Measurements from ENCODE around the gene GOLGA8S.
"Not testable (repeated sequence)": the region's sequence is repeated elsewhere in the genome, so short reads cannot be mapped to it uniquely, and the experiment has no call there.

GOLGA8S gene

GRCh38 chr15:23395832-23396231 lies 41.3 kb downstream of the GOLGA8S start:
- H3K36me3 ChIP-seq (ENCODE audit: control insufficient read depth in 1 of 2, insufficient read depth in 2 of 2, low read depth in 1 of 2, low read length in 2 of 2) = no peaks in the 10 kb centered on the region
- no peak overlapping the region for H3K14ac ChIP-seq (ENCODE audit: low read length in 2 of 2)
- H3K9ac ChIP-seq (ENCODE audit: low read length) = no peak overlapping the region
- H4K91ac ChIP-seq (ENCODE audit: low read length) = no peak overlapping the region
- no peak overlapping the region for H3K4me2 ChIP-seq (ENCODE audit: low read length, poor library complexity, severe bottlenecking)
- no peak overlapping the region for H2BK12ac ChIP-seq (ENCODE audit: low read length in 2 of 2)
- H3K23ac ChIP-seq (ENCODE audit: low read length in 2 of 2) = no peak overlapping the region
- H4K8ac ChIP-seq (ENCODE audit: low read length) = no peak overlapping the region
- H3K9me3 ChIP-seq (ENCODE audit: control insufficient read depth, low read length) = no peaks in the 10 kb centered on the region
- no peak for DNase-seq
- no peak overlapping the region for H2AFZ ChIP-seq (ENCODE audit: low read depth, low read length)
- no peak overlapping the region for H3K18ac ChIP-seq (ENCODE audit: low read depth in 1 of 2, low read length in 2 of 2)
- no peak overlapping the region for H2BK15ac ChIP-seq (ENCODE audit: low read depth, poor library complexity, severe bottlenecking)
- H2BK120ac ChIP-seq (ENCODE audit: low read depth, low read length) = no peak overlapping the region
- no peak overlapping the region for H3K4me3 ChIP-seq (ENCODE audit: insufficient read depth in 1 of 2, low read depth in 1 of 2, low read length in 2 of 2)
- no peak overlapping the region for H3K27ac ChIP-seq (ENCODE audit: low read length, poor library complexity, severe bottlenecking)
- no peak overlapping the region for H3K4ac ChIP-seq (ENCODE audit: low read depth in 1 of 2, low read length in 2 of 2)
- H3K4me1 ChIP-seq (ENCODE audit: control insufficient read depth, insufficient read depth, low read depth, low read length) = no peaks in the 10 kb centered on the region
- no peak overlapping the region for H2AK5ac ChIP-seq (ENCODE audit: low read length, severe bottlenecking)
- peaks cover 0 to 7% of the 10 kb centered on the region in 2 experiments for H3K27me3 ChIP-seq (ENCODE audit: control insufficient read depth in 1 of 2, insufficient read depth in 1 of 2, low read length in 2 of 2)
- no peaks in the 10 kb centered on the region for H3K79me1 ChIP-seq (replicated peaks; ENCODE audit: low read length, poor library complexity, severe bottlenecking)
- WGBS = 75% methylated on average over 3 of the region's 5 CpGs
- no peak overlapping the region for H2BK5ac ChIP-seq (ENCODE audit: low read depth, low read length, poor library complexity, severe bottlenecking)

- Histone ChIP-seq H3K79me1 (replicated peaks; ENCODE audit: low read length, poor library complexity, severe bottlenecking) (no peaks in the 10 kb centered on the region), H3K14ac (ENCODE audit: low read length in 2 of 2) (no peak overlapping the region), H3K23ac (ENCODE audit: low read length in 2 of 2) (no peak overlapping the region), H2BK120ac (ENCODE audit: low read depth, low read length) (no peak overlapping the region), H2AK5ac (ENCODE audit: low read length, severe bottlenecking) (no peak overlapping the region), H3K36me3 (ENCODE audit: control insufficient read depth in 1 of 2, insufficient read depth in 2 of 2, low read depth in 1 of 2, low read length in 2 of 2) (no peaks in the 10 kb centered on the region), H3K4me1 (ENCODE audit: control insufficient read depth, insufficient read depth, low read depth, low read length) (no peaks in the 10 kb centered on the region), H3K4ac (ENCODE audit: low read depth in 1 of 2, low read length in 2 of 2) (no peak overlapping the region), H3K9ac (ENCODE audit: low read length) (no peak overlapping the region), H4K91ac (ENCODE audit: low read length) (no peak overlapping the region), H2BK15ac (ENCODE audit: low read depth, poor library complexity, severe bottlenecking) (no peak overlapping the region), H4K8ac (ENCODE audit: low read length) (no peak overlapping the region), H2BK12ac (ENCODE audit: low read length in 2 of 2) (no peak overlapping the region), H3K4me3 (ENCODE audit: insufficient read depth in 1 of 2, low read depth in 1 of 2, low read length in 2 of 2) (no peak overlapping the region), H3K27me3 (ENCODE audit: control insufficient read depth in 1 of 2, insufficient read depth in 1 of 2, low read length in 2 of 2) (peaks cover 0 to 14% of the 10 kb centered on the region in 2 experiments), H2BK5ac (ENCODE audit: low read depth, low read length, poor library complexity, severe bottlenecking) (no peak overlapping the region), H3K4me2 (ENCODE audit: low read length, poor library complexity, severe bottlenecking) (no peak overlapping the region), H3K9me3 (ENCODE audit: control insufficient read depth, low read length) (no peaks in the 10 kb centered on the region), H3K27ac (ENCODE audit: low read length, poor library complexity, severe bottlenecking) (no peak overlapping the region), H3K18ac (ENCODE audit: low read depth in 1 of 2, low read length in 2 of 2) (no peak overlapping the region), H2AFZ (ENCODE audit: low read depth, low read length) (no peak overlapping the region)
- 90% methylated on average over 7 of the region's 7 CpGs for WGBS
- DNase-seq = no peak
Measured at GRCh38 chr15:23397779-23398178, 43.2 kb downstream of the GOLGA8S start.

GRCh38 chr15:23398357-23398756 lies 43.8 kb downstream of the GOLGA8S start:
- not testable (repeated sequence) for H2AK5ac ChIP-seq (ENCODE audit: low read length, severe bottlenecking); H2AFZ ChIP-seq (ENCODE audit: low read depth, low read length); H4K91ac ChIP-seq (ENCODE audit: low read length); H2BK5ac ChIP-seq (ENCODE audit: low read depth, low read length, poor library complexity, severe bottlenecking); H2BK15ac ChIP-seq (ENCODE audit: low read depth, poor library complexity, severe bottlenecking); H2BK120ac ChIP-seq (ENCODE audit: low read depth, low read length); H3K79me1 ChIP-seq (replicated peaks; ENCODE audit: low read length, poor library complexity, severe bottlenecking); H3K4me1 ChIP-seq (ENCODE audit: control insufficient read depth, insufficient read depth, low read depth, low read length); H3K9me3 ChIP-seq (ENCODE audit: control insufficient read depth, low read length); H2BK12ac ChIP-seq (ENCODE audit: low read length in 2 of 2); H3K4me2 ChIP-seq (ENCODE audit: low read length, poor library complexity, severe bottlenecking); H3K9ac ChIP-seq (ENCODE audit: low read length); H3K23ac ChIP-seq (ENCODE audit: low read length in 2 of 2); H3K18ac ChIP-seq (ENCODE audit: low read depth in 1 of 2, low read length in 2 of 2); H3K36me3 ChIP-seq (ENCODE audit: control insufficient read depth in 1 of 2, insufficient read depth in 2 of 2, low read depth in 1 of 2, low read length in 2 of 2); H3K14ac ChIP-seq (ENCODE audit: low read length in 2 of 2); H4K8ac ChIP-seq (ENCODE audit: low read length); DNase-seq; H3K4ac ChIP-seq (ENCODE audit: low read depth in 1 of 2, low read length in 2 of 2); H3K27ac ChIP-seq (ENCODE audit: low read length, poor library complexity, severe bottlenecking); H3K4me3 ChIP-seq (ENCODE audit: insufficient read depth in 1 of 2, low read depth in 1 of 2, low read length in 2 of 2)
- H3K27me3 ChIP-seq (ENCODE audit: control insufficient read depth in 1 of 2, insufficient read depth in 1 of 2, low read length in 2 of 2) = peaks cover 0 to 18% of the 10 kb centered on the region in 2 experiments
- WGBS = 100% methylated on average over 4 of the region's 4 CpGs

- H3K4me2 ChIP-seq (ENCODE audit: low read length, poor library complexity, severe bottlenecking); H4K91ac ChIP-seq (ENCODE audit: low read length); H3K4ac ChIP-seq (ENCODE audit: low read depth in 1 of 2, low read length in 2 of 2); H3K9me3 ChIP-seq (ENCODE audit: control insufficient read depth, low read length); H3K9ac ChIP-seq (ENCODE audit: low read length); H3K79me1 ChIP-seq (replicated peaks; ENCODE audit: low read length, poor library complexity, severe bottlenecking); H3K4me3 ChIP-seq (ENCODE audit: insufficient read depth in 1 of 2, low read depth in 1 of 2, low read length in 2 of 2); H3K23ac ChIP-seq (ENCODE audit: low read length in 2 of 2); H3K36me3 ChIP-seq (ENCODE audit: control insufficient read depth in 1 of 2, insufficient read depth in 2 of 2, low read depth in 1 of 2, low read length in 2 of 2); H2AFZ ChIP-seq (ENCODE audit: low read depth, low read length); H3K4me1 ChIP-seq (ENCODE audit: control insufficient read depth, insufficient read depth, low read depth, low read length); H2BK5ac ChIP-seq (ENCODE audit: low read depth, low read length, poor library complexity, severe bottlenecking); H2BK15ac ChIP-seq (ENCODE audit: low read depth, poor library complexity, severe bottlenecking); H3K27ac ChIP-seq (ENCODE audit: low read length, poor library complexity, severe bottlenecking); H4K8ac ChIP-seq (ENCODE audit: low read length); H2BK12ac ChIP-seq (ENCODE audit: low read length in 2 of 2); H3K14ac ChIP-seq (ENCODE audit: low read length in 2 of 2); DNase-seq; H2BK120ac ChIP-seq (ENCODE audit: low read depth, low read length); H2AK5ac ChIP-seq (ENCODE audit: low read length, severe bottlenecking); H3K18ac ChIP-seq (ENCODE audit: low read depth in 1 of 2, low read length in 2 of 2): not testable (repeated sequence)
- WGBS = 69% methylated on average over 5 of the region's 5 CpGs
- peaks cover 0 to 22% of the 10 kb centered on the region in 2 experiments for H3K27me3 ChIP-seq (ENCODE audit: control insufficient read depth in 1 of 2, insufficient read depth in 1 of 2, low read length in 2 of 2)
Measured at GRCh38 chr15:23399207-23399606, 44.7 kb downstream of the GOLGA8S start.
